Gastrocnemius medialis (tissue), 4 donors: Measurements from ENCODE around the gene CARD9.

Source experiments
- CTCF ChIP-seq, 5 experiments: fragments of 450-650 bp in 3 of 5; fragments of 200-600 bp in 2 of 5; sonication (generic) in 2 of 5; IDR thresholded peaks in 4 of 5; conservative IDR thresholded peaks in 1 of 5; 1 replicate in 4 of 5; 2 replicates in 1 of 5; pipeline ENCODE4 v1.5.1; 2016 to 2019; ENCODE audit warnings: antibody characterized with exemption in 5 of 5, mild to moderate bottlenecking in 3 of 5, moderate library complexity in 3 of 5
- POLR2A ChIP-seq, 2 donors: fragments of 450-650 bp; IDR thresholded peaks; one replicate each; pipeline ENCODE4 v1.6.1; 2017; ENCODE audit warnings: antibody characterized with exemption in 2 of 2, mild to moderate bottlenecking in 2 of 2, moderate library complexity in 2 of 2

GRCh38 chr9:136397643-136398042, 24.2 kb upstream of the CARD9 start:
- TF ChIP-seq CTCF (IDR thresholded peaks at IDR 0.05 in 4 of 5, conservative IDR thresholded peaks at IDR 0.05 in 1 of 5) (no peak), POLR2A (IDR thresholded peaks at IDR 0.05) (no peak)
